Measurements from ENCODE around the gene SDHD. TPM values are rescaled to one million over a fixed set of nuclear protein-coding genes. Genes with fewer than 3 reads are reported as not detected.

The SDHD gene
- total RNA-seq, 2 donors from 2014 or later = 57.6 to 64.8 TPM

- Histone ChIP-seq H3K4me3 (ENCODE audit: low read length) (no peak overlapping the region), H3K4me1 (ENCODE audit: control insufficient read depth, insufficient read depth, low read length) (no peaks in the 10 kb centered on the region), H3K27me3 (ENCODE audit: control insufficient read depth, insufficient read depth, low read length, poor library complexity, severe bottlenecking) (no peaks in the 10 kb centered on the region), H3K36me3 (ENCODE audit: control insufficient read depth, insufficient read depth, low read length) (peaks cover 8% of the 10 kb centered on the region), H3K9ac (ENCODE audit: extremely low read depth, low read length, poor library complexity, severe bottlenecking) (no peak overlapping the region), H3K9me3 (ENCODE audit: control insufficient read depth, low read length) (no peaks in the 10 kb centered on the region), H3K27ac (ENCODE audit: low read depth, low read length) (no peak overlapping the region)
- no peaks in the 10 kb centered on the region for H3K9me3 Mint-ChIP-seq
- H3K4me1 Mint-ChIP-seq = no peaks in the 10 kb centered on the region
- H3K4me3 Mint-ChIP-seq = no peak overlapping the region
- TF ChIP-seq CTCF (conservative IDR thresholded peaks at IDR 0.05) = no peak
- peaks cover 17% of the 10 kb centered on the region for H3K36me3 Mint-ChIP-seq (ENCODE audit: low read depth)
- WGBS, 2 experiments (ENCODE audit: insufficient coverage in 1 of 2, insufficient read length in 1 of 2) = 94 to 95% methylated on average over 9 to 11 of the region's 11 CpGs
- H3K27ac Mint-ChIP-seq = no peak overlapping the region
- DNase-seq = no peak
- no peaks in the 10 kb centered on the region for H3K27me3 Mint-ChIP-seq (ENCODE audit: insufficient read depth)
Observed at GRCh38 chr11:112097734-112098528, 11.3 kb downstream of the SDHD start.

- WGBS, 2 experiments (ENCODE audit: insufficient coverage in 1 of 2, insufficient read length in 1 of 2) = 100% methylated on average over 2 of the region's 2 CpGs; no CpG with 5 or more reads in 1 of the 2 experiments
- Histone ChIP-seq H3K9ac (ENCODE audit: extremely low read depth, low read length, poor library complexity, severe bottlenecking) (no peak overlapping the region), H3K27ac (ENCODE audit: low read depth, low read length) (no peak overlapping the region)
Observed at GRCh38 chr11:112100462-112100861, 13.8 kb downstream of the SDHD start.

GRCh38 chr11:112103446-112103845, 16.8 kb downstream of the SDHD start:
- no peaks in the 10 kb centered on the region for H3K4me1 Mint-ChIP-seq
- 91 to 100% methylated on average over 2 to 6 of the region's 6 CpGs for WGBS, 2 experiments (ENCODE audit: insufficient coverage in 1 of 2, insufficient read length in 1 of 2)
- no peak overlapping the region for H3K27ac Mint-ChIP-seq
- Histone ChIP-seq H3K36me3 (ENCODE audit: control insufficient read depth, insufficient read depth, low read length) (no peaks in the 10 kb centered on the region), H3K4me3 (ENCODE audit: low read length) (no peak overlapping the region), H3K9ac (ENCODE audit: extremely low read depth, low read length, poor library complexity, severe bottlenecking) (no peak overlapping the region), H3K9me3 (ENCODE audit: control insufficient read depth, low read length) (no peaks in the 10 kb centered on the region), H3K27me3 (ENCODE audit: control insufficient read depth, insufficient read depth, low read length, poor library complexity, severe bottlenecking) (no peaks in the 10 kb centered on the region), H3K4me1 (ENCODE audit: control insufficient read depth, insufficient read depth, low read length) (no peaks in the 10 kb centered on the region), H3K27ac (ENCODE audit: low read depth, low read length) (no peak overlapping the region)
- no peaks in the 10 kb centered on the region for H3K36me3 Mint-ChIP-seq (ENCODE audit: low read depth)
- DNase-seq = no peak
- H3K9me3 Mint-ChIP-seq = no peaks in the 10 kb centered on the region
- no peaks in the 10 kb centered on the region for H3K27me3 Mint-ChIP-seq (ENCODE audit: insufficient read depth)
- no peak for TF ChIP-seq CTCF (conservative IDR thresholded peaks at IDR 0.05)
- no peak overlapping the region for H3K4me3 Mint-ChIP-seq

More at GRCh38 chr11:112100462-112100861, 13.8 kb downstream of the SDHD start:
- Mint-ChIP-seq H3K36me3 (ENCODE audit: low read depth) (peaks cover 6% of the 10 kb centered on the region), H3K4me1 (no peaks in the 10 kb centered on the region), H3K4me3 (no peak overlapping the region), H3K27me3 (ENCODE audit: insufficient read depth) (no peaks in the 10 kb centered on the region), H3K27ac (no peak overlapping the region), H3K9me3 (no peaks in the 10 kb centered on the region)
- H3K4me1 ChIP-seq (ENCODE audit: control insufficient read depth, insufficient read depth, low read length) = no peaks in the 10 kb centered on the region
- no peak for TF ChIP-seq CTCF (conservative IDR thresholded peaks at IDR 0.05)
- no peak overlapping the region for H3K4me3 ChIP-seq (ENCODE audit: low read length)
- H3K36me3 ChIP-seq (ENCODE audit: control insufficient read depth, insufficient read depth, low read length) = no peaks in the 10 kb centered on the region
- no peak for DNase-seq
- no peaks in the 10 kb centered on the region for H3K27me3 ChIP-seq (ENCODE audit: control insufficient read depth, insufficient read depth, low read length, poor library complexity, severe bottlenecking)
- H3K9me3 ChIP-seq (ENCODE audit: control insufficient read depth, low read length) = no peaks in the 10 kb centered on the region

All from endodermal cell (in vitro differentiated cells).